HEK293T (cell line): Measurements from ENCODE around the gene OPCML.

Experiments used
- CTCF ChIA-PET: fragments of 350-600 bp; formaldehyde crosslinking; extraction: SDS; loops from one replicate; lab custom pipeline; 2021; ENCODE audit warnings: antibody characterized with exemption, inconsistent platforms; lab: Yijun Ruan, JAX
- POLR2A ChIA-PET: fragments of 350-600 bp; formaldehyde crosslinking; extraction: SDS; loops from one replicate; lab custom pipeline; 2020; ENCODE audit warnings: antibody characterized with exemption, inconsistent platforms; lab: Yijun Ruan, JAX
- DNase-seq: peaks from one replicate; pipeline ENCODE4 v3.0.0; 2012; ENCODE audit warnings: mixed read lengths; ENCODE audit errors: extremely low spot score
- ARNT ChIP-seq: fragments of 450-650 bp; IDR thresholded peaks from 2 replicates; pipeline ENCODE4 v1.6.1; 2017; ENCODE audit warnings: mild to moderate bottlenecking
- BHLHE40 ChIP-seq: fragments of 450-650 bp; IDR thresholded peaks from 2 replicates; pipeline ENCODE4 v1.6.1; 2016; ENCODE audit warnings: mild to moderate bottlenecking, moderate library complexity, borderline replicate concordance
- CTBP1 ChIP-seq: fragments of 450-650 bp; IDR thresholded peaks from 2 replicates; pipeline ENCODE4 v1.6.1; 2016; ENCODE audit warnings: borderline replicate concordance
- ELF4 ChIP-seq: fragments of 450-650 bp; IDR thresholded peaks from 2 replicates; pipeline ENCODE4 v1.6.1; 2017; ENCODE audit warnings: antibody characterized with exemption
- FOXA1 ChIP-seq: fragments of 450-650 bp; IDR thresholded peaks from 2 replicates; pipeline ENCODE4 v1.6.1; 2016; ENCODE audit warnings: mild to moderate bottlenecking
- FOXK2 ChIP-seq: fragments of 450-650 bp; IDR thresholded peaks from 2 replicates; pipeline ENCODE4 v1.6.1; 2016; ENCODE audit warnings: mild to moderate bottlenecking
- FOXM1 ChIP-seq: fragments of 450-650 bp; IDR thresholded peaks from 2 replicates; pipeline ENCODE4 v1.6.1; 2017; ENCODE audit warnings: mild to moderate bottlenecking, borderline replicate concordance
- HDGF ChIP-seq: fragments of 450-650 bp; IDR thresholded peaks from 2 replicates; pipeline ENCODE4 v1.6.1; 2017; ENCODE audit warnings: antibody characterized with exemption, borderline replicate concordance
- L3MBTL2 ChIP-seq: fragments of 450-650 bp; conservative IDR thresholded peaks from 2 replicates; pipeline ENCODE4 v1.6.1; 2016; ENCODE audit warnings: mild to moderate bottlenecking
- LEF1 ChIP-seq: fragments of 450-650 bp; IDR thresholded peaks from 2 replicates; pipeline ENCODE4 v1.6.1; 2017; ENCODE audit warnings: mild to moderate bottlenecking, borderline replicate concordance
- NFRKB ChIP-seq: fragments of 450-650 bp; IDR thresholded peaks from 2 replicates; pipeline ENCODE4 v1.6.1; 2016; ENCODE audit warnings: mild to moderate bottlenecking, moderate library complexity
- SP1 ChIP-seq: fragments of 450-650 bp; IDR thresholded peaks from 2 replicates; pipeline ENCODE4 v1.6.1; 2017
- SUZ12 ChIP-seq: fragments of 450-650 bp; IDR thresholded peaks from 2 replicates; pipeline ENCODE4 v1.6.1; 2016; ENCODE audit warnings: mild to moderate bottlenecking
- TARDBP ChIP-seq: fragments of 450-650 bp; IDR thresholded peaks from 2 replicates; pipeline ENCODE4 v1.6.1; 2016
- ZNF384 ChIP-seq: fragments of 450-650 bp; IDR thresholded peaks from 2 replicates; pipeline ENCODE4 v1.6.1; 2016
- TF ChIP-seq, protein P1 (sequence below): fragments of 450-650 bp; IDR thresholded peaks from 2 replicates; pipeline ENCODE4 v1.6.1; 2016

OPCML gene

GRCh38 chr11:133362156-133362555 is 170.1 kb downstream of the OPCML start:
- no peak for DNase-seq
- POLR2A ChIA-PET, result no interaction called here
- no peak for TF ChIP-seq BHLHE40
- no peak for TF ChIP-seq L3MBTL2
- TF ChIP-seq SUZ12, result no peak
- TF ChIP-seq, protein P1, sequence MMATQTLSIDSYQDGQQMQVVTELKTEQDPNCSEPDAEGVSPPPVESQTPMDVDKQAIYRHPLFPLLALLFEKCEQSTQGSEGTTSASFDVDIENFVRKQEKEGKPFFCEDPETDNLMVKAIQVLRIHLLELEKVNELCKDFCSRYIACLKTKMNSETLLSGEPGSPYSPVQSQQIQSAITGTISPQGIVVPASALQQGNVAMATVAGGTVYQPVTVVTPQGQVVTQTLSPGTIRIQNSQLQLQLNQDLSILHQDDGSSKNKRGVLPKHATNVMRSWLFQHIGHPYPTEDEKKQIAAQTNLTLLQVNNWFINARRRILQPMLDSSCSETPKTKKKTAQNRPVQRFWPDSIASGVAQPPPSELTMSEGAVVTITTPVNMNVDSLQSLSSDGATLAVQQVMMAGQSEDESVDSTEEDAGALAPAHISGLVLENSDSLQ, result no peak
- TF ChIP-seq FOXM1, result no peak
- no peak for TF ChIP-seq HDGF
- no peak for TF ChIP-seq ELF4
- no peak for TF ChIP-seq TARDBP
- no peak for TF ChIP-seq FOXA1
- TF ChIP-seq NFRKB, result no peak
- TF ChIP-seq SP1, result no peak
- no peak for TF ChIP-seq CTBP1
- no peak for TF ChIP-seq ZNF384
- TF ChIP-seq LEF1, result no peak
- no peak for TF ChIP-seq ARNT
- TF ChIP-seq FOXK2, result no peak
- CTCF ChIA-PET, result no interaction called here

DNA sequence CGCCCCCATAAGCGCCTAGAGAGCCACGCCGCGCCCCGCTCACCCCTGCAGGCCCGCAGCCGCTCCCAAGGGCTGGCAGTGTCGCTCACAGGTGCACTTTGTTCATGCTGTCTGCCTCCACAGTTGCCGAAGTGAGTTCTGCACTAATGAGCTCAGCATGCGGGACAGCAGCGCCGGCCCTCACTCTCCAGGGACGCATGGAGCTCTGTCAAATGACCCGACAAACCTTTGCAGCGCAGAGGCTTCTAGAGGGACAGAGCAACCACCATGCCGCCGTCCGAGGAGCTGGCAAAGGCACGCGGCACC is 170.7 kb downstream of the OPCML start:
- ChIA-PET CTCF (no interaction called here), POLR2A (no interaction called here)
- TF ChIP-seq HDGF (no peak), SUZ12 (no peak), SP1 (no peak), NFRKB (no peak), TARDBP (no peak), ARNT (no peak), LEF1 (no peak), L3MBTL2 (no peak), CTBP1 (no peak), FOXK2 (no peak), ZNF384 (no peak), FOXM1 (no peak), ELF4 (no peak), BHLHE40 (no peak), FOXA1 (no peak)
- TF ChIP-seq, protein P1, result no peak
- no peak for DNase-seq

DNA sequence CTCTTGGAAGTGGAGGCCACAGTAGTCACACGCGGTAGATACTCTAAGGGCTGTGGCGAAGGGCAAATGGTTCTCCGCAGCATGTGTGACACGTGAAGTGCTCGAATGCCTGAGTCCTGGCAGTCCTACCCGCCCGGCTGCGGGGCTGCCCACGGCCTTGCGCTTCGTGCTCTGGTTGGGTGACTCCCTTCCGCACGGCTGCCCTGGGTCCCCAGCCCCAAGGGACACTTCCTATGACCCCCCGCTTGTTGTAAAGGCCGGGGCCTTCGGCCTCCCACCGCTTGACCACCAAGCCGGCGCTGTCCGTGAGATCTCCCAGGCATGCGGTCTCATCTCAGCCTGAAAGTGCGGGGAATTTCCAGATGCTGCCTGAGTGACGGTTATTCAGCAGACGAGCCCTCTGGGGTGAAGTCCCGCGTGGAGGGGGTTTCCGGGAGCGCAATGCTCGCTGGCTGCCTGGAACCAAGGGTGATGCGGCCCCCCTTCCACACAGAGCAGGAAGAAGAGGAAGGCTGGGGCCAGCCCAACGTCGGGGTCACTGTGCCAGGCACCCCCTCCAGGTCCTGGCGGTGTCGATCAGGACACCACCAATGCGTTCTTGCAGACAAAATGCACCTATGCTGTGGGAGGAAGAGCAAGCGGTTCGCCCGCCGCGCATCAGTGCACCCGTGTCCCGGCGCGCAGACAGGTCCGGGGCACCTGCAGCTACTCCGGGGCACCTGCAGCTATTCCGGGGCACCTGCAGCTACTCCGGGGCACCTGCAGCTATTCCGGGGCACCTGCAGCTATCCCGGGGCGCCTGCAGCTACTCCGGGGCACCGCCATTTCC is 171.2 kb downstream of the OPCML start:
- TF ChIP-seq ELF4 (no peak), ZNF384 (no peak), L3MBTL2 (no peak), BHLHE40 (no peak), TARDBP (no peak), FOXK2 (no peak), FOXM1 (no peak), FOXA1 (no peak)
- DNase-seq, result no peak
- POLR2A ChIA-PET, result no interaction called here
- CTCF ChIA-PET, result no interaction called here

DNA sequence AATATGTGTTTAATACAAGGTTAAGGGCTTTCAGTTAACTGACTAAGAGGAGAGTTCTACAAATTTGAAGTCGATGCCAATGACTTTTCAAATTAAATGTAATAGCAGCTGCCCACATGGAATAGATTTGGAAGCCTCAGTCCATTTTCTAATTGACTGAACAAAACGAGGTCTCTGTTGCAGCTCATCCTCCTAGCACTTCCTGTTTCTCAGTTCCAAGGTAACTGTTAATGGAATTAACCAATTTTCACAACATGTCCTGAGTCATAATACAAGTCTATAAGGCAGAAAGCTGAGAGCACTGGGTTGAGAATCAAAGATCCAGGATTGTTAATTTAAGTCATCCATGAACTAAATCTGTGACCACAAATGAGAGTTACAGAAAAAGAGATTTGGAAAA is 177.2 kb downstream of the OPCML start:
- POLR2A ChIA-PET, result no interaction called here
- CTCF ChIA-PET, result no interaction called here
- TF ChIP-seq SUZ12 (no peak), NFRKB (no peak), L3MBTL2 (no peak), LEF1 (no peak)
- no peak for DNase-seq

- TF ChIP-seq LEF1 (no peak), FOXM1 (no peak), FOXK2 (no peak), ELF4 (no peak), L3MBTL2 (no peak), HDGF (no peak), ZNF384 (no peak), SUZ12 (no peak), TARDBP (no peak), BHLHE40 (no peak), CTBP1 (no peak), SP1 (no peak), ARNT (no peak)
- TF ChIP-seq, protein P1, result no peak
- ChIA-PET CTCF (interaction anchor here (0.6 kb wide), 1 partner anchor 219 kb away, joined by 3 read pairs; no protein-coding TSS in a partner anchor), POLR2A (no interaction called here)
- DNase-seq, result no peak
Measured at GRCh38 chr11:133354069-133354468, 178.2 kb downstream of the OPCML start.

DNA sequence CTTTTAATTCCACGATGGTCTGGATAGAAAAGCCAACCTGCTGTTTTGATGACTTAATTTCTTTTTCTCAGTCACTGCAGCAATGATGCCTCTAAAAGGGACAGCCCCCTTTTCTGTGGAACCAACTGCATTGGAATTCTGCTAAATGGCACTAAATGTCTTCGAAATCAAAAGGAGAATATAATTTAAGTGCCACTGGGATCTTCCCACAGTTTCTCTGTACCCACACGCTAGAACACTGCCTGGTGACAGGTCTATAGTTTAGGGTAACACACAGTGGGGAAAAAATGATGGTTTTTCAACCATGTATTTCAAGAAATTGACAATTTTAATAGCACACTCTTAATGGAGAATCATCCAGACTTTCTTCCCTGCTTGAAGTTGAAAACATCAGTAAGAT is 182.3 kb downstream of the OPCML start:
- no peak for TF ChIP-seq HDGF
- TF ChIP-seq FOXM1, result no peak
- no peak for TF ChIP-seq TARDBP
- TF ChIP-seq ARNT, result no peak
- no peak for TF ChIP-seq FOXA1
- TF ChIP-seq L3MBTL2, result no peak
- no peak for TF ChIP-seq CTBP1
- no peak for TF ChIP-seq NFRKB
- no peak for TF ChIP-seq FOXK2
- no peak for TF ChIP-seq SP1
- no peak for DNase-seq
- CTCF ChIA-PET, result no interaction called here
- POLR2A ChIA-PET, result no interaction called here
